Measurements from ENCODE around the gene CDCA7.
"Not testable (repeated sequence)": the region's sequence is repeated elsewhere in the genome, so short reads cannot be mapped to it uniquely, and the experiment has no call there.

Gene CDCA7

DNA sequence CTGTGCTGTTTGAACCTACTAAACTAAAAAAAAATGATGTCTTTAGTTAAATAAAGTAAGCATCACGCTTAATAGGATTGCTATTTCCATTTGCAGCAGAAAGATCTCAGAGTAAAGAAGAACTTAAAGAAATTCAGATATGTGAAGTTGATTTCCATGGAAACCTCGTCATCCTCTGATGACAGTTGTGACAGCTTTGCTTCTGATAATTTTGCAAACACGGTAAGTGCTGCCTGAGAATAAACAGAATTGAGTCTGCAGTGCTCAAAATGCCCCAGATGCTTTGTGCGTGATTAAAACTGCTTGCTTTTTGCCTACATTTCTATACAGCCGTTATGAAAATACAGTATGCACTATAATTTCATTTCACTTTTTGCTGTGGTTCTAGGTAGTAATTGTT, 3.9 kb downstream of the CDCA7 start:
- no peak for DNase-seq (ENCODE audit: low read depth, low spot score)

DNA sequence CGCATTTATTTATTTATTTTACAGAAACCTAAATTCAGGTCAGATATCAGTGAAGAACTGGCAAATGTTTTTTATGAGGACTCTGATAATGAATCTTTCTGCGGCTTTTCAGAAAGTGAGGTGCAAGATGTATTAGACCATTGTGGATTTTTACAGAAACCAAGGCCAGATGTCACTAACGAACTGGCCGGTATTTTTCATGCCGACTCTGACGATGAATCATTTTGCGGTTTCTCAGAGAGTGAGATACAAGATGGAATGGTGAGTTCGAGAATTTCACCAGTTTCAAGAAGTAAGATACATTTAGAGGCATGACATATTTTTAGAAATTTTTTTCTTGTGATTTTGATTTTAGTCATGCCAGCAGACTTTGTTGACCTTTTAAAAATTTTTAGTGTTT, 4.6 kb downstream of the CDCA7 start:
- DNase-seq (ENCODE audit: low read depth, low spot score) = no peak

DNA sequence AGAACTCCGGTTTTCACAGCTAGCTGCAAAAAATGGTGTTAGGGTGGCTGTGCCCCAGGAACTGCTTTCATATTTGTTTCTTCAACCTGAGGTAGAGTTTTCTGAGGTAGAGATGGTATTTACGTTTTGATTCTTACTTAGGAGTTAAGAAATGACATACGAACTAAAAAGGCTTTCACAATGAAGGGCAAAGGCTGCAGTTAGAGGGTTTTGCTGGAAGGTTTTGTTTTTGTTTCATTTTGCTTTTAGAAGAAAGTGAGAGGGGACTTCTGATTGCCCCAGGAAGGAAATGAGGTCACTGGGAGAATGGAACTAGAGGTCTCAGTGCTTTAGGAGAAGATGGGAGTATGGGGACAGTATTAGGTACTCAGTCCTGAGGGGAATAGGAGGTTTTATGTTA, 15.5 kb downstream of the CDCA7 start:
- no peak for DNase-seq (ENCODE audit: low read depth, low spot score)

GRCh38 chr2:173371023-173371422, 16.4 kb downstream of the CDCA7 start:
- no peak for DNase-seq (ENCODE audit: low read depth, low spot score)

DNA sequence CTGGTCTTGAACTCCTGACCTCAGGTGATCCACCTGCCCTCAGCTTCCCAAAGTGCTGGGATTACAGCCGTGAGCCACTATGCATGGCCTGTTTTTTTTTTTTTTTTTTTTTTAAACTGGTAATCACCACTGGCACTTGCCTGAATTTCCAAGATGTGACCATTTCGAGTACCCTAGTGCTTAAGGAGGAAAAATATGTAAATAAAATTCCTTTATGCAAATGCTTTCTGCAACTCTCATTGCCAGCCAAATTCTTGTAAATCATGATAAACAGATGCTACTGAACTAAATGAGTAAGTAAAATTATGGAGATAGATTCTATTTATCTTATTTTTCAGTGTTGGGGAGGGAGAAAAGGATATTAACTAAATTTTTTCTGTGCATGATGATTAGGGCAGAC, 18.6 kb downstream of the CDCA7 start:
- no peak for DNase-seq (ENCODE audit: low read depth, low spot score)

DNA sequence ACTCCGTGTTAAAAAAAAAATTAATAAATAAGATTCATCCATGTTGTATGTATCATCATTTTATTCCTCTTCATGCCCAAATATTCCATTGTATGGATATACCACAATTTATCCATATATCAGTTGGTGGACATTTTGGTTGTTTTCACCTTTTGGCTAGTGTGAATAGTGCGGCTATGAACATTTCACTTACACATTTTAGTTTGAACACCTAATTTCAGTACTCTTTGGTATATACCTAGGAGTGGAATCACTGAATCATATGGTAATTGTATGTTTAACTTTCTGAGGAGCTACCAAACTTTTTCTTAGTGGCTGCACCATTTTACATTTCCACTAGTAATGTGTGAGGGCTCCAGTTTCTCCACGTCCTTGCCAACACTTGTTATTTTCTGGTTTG, 20.0 kb downstream of the CDCA7 start:
- DNase-seq (ENCODE audit: low read depth, low spot score) = no peak

DNA sequence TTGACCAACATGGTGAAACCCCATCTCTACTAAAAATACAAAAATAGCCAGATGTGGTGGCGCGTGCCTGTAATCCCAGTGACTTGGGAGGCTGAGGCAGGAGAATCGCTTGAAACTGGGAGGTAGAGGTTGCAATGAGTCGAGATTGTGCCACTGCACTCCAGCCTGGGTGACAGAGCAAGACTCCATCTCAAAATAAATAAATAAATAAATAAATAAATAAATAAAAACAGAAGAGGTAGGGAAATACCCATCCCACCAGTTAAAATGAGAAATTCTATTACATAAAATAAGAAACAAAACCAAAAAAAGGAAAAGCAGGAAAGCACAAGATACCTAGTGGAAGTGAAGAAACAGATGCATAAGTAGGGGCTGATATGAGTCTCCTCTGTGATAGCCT, 30.9 kb downstream of the CDCA7 start:
- not testable (repeated sequence) for DNase-seq (ENCODE audit: low read depth, low spot score)

DNA sequence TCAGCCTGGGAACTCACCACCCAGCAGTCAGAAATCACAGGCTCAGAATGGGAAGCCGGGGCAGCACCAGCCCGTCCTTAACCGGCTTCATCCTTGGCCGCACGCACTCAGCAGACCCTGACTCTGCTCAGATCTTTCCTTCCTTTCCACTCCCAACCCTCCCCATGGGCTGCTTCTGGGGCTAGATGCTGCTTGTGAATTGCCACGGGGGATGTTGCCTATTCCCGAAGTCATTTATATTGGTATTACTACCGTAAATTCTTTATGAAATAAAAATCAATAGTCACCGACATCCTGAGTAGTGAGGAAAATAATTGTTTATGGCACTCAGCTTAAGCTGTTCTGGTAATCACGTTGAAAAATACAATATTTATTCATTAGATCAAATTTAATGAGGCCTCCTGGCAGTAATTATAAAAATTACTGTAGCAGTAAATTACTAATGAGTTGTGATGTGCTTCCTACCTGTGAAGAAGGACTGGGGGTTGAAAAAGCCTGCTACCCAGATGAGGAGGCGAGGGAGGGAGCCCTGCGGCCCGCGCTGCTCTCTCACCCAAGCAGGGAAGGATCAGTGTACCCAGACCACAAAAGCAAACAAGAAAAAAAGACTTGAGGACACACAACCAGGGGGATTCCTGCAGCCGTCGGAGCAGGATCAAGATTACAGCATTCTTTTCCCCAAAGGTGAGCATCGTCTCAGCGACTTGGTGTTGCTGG, 31.5 kb downstream of the CDCA7 start:
- no peak for DNase-seq (ENCODE audit: low read depth, low spot score)

DNA sequence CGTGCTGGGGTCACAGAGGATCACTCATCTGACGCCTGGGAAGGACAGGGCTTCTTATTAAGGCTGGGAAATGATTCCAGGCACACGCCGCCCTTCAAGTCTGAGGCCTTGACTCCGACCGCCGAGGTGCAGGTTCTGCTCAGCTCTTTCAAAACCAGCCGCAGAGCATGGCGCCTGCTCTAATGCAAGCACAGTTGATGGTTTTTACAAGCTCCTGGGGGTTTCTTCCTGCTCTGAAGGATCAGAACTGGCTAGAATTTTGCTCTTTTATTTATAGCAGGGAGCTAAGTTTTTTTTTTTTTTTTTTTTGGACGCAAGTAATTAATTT, 32.0 kb downstream of the CDCA7 start:
- no peak for DNase-seq (ENCODE audit: low read depth, low spot score)

DNA sequence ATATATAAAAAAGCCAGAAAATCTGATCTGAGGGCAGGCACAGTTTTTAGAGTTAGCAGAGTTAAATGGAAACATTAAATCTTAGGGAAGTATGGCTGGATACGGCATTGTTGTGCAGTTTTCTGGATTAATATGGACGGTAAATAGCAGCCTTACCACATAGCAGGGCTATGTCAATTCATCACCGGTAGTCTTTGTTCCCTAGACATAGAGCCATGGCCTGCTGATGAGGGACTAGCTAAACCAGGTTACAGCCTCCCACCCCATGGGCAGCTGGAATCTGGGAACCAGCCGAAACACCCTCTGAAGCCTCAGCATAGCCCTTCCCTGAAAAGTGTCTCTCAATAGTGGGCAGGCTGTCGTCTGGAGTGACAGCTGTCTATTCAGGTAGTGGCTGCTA, 32.4 kb downstream of the CDCA7 start:
- DNase-seq (ENCODE audit: low read depth, low spot score) = no peak

- DNase-seq (ENCODE audit: low read depth, low spot score) = no peak
Measured at GRCh38 chr2:173387660-173388059, 33.0 kb downstream of the CDCA7 start.

DNA sequence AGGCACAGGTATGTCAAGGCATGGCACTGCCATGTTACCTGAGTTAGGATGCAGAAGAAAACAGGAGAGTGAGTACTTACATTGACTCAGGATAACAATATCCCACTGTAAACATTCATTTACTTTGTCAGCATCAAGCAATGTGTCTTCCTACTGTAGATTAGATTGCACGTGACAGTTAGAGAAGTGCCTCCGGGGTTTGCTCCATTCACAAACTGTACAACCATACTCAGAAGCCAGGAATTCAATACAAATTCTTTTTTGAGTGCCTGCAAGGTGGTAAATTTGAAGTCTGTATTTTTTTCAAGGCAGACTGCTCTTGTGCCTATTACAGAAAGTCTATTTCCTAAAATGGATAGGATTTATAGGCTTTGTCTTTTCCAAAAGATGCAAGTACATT, 34.1 kb downstream of the CDCA7 start:
- no peak for DNase-seq (ENCODE audit: low read depth, low spot score)

GRCh38 chr2:173390036-173390435, 35.4 kb downstream of the CDCA7 start:
- no peak for DNase-seq (ENCODE audit: low read depth, low spot score)

DNA sequence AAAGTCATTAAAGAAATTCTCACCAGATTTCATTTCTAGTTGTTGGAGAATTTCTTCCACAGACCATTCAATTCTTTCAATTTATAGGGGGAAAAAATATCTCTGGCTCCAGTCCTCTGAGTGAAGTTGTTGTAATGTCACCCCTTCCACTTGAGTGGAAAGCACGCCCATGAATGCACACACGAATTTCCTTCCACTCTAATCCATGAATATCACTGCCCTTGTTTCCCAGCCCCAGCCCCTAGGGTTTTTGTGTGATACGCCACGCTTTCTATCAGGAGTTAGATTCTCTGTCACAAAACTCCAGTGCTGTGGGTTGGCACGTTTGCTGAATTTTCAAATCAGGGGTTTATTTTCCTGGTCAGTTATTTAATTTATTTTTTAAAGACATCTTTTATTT, 38.1 kb downstream of the CDCA7 start:
- no peak for DNase-seq (ENCODE audit: low read depth, low spot score)

GRCh38 chr2:173393186-173393585, 38.5 kb downstream of the CDCA7 start:
- no peak for DNase-seq (ENCODE audit: low read depth, low spot score)

GRCh38 chr2:173393636-173394035, 39.0 kb downstream of the CDCA7 start:
- no peak for DNase-seq (ENCODE audit: low read depth, low spot score)

GRCh38 chr2:173394091-173394974, 39.7 kb downstream of the CDCA7 start:
- no peak for DNase-seq (ENCODE audit: low read depth, low spot score)

DNA sequence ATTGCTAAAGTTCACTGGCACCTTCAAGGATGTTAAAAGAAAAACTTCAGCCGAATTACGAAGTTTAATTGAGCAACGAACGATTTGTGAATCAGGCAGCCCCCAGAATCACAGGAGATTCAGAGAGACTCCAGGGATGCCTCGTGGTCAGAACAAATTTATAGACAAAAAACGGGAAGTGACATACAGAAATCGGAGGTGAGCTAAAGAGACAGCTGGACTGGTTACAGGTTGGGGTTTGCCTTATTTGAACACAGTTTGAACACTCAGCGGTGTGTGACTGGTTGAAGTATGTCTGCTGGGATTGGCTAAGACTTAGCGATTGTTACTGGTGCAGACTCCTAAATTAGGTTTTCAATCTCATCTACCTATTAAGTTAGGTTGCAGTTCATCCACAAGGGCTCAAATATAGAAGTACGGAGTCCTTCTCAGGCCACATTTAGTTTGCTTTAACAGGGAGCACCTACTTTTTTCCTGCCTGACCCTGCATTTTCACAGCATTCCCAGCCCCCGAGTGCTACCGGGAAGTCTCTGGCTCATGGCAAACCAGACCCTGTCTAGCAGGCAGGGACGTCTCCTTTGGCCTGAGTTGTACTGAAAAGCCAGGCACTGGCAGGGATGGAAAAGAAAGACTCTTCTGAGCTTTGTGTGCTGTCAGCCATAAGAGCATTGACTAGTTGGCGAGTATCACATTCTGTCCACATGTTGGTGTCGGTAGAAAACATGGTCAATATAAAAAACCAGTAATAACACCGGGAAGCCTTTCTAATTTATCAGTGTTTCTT, 41.1 kb downstream of the CDCA7 start:
- no peak for DNase-seq (ENCODE audit: low read depth, low spot score)

DNA sequence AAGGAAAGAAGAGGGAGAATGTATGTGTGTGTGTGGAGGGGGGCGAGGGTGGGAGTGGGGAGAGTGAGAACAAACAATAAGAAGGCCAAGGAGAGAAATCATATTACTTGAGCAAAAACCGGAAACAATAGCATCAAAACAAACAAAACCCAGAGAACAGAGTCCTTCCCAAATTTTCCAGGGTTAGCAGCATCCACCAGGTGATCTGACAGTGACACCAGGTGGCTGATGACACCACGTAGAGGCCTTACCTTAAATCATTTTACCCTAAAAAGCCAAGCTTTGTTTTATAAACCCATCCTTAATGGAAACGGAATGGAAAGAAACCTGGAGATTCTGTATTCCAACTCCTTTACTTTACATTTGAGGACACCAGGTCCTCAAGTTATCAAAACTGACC, 42.9 kb downstream of the CDCA7 start:
- no peak for DNase-seq (ENCODE audit: low read depth, low spot score)

DNA sequence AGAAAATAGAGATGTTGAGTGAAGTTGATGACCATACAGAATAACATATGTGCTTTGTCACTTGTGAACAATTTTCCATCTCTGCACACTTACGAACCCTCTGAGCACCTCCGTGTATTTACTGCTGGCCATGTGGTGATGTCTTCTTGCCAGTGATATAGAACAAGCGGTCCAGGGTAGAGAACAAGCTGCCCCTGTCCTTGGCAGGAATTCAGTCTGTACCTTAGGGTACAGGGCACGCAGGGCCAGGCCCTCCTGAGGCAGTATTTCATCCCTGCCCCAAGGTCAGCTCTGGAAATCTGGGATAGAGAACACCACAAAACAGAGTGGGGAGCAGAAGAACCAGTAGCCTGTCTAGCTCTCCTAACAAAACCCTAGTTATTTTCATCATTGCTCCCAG, 44.6 kb downstream of the CDCA7 start:
- no peak for DNase-seq (ENCODE audit: low read depth, low spot score)

DNA sequence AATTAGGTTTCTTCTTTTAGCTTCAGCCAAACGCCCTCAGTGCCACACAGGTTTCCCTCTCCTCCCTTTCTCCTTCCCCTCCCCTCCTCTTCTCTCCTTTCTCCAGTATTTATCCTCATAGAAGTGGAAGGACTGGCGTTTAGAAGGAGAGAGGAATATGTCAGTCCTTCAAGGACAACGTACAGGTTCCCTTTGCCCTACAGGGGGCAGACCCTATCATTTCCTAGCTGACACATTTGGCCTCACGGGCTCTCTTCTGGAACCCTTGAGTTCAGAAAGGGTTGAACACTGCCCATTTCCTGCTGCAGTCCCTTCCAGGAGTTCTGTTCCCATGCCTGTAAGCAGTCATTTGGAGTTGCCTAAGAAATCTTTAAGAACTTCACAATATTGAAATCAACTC, 46.1 kb downstream of the CDCA7 start:
- DNase-seq (ENCODE audit: low read depth, low spot score) = no peak

DNA sequence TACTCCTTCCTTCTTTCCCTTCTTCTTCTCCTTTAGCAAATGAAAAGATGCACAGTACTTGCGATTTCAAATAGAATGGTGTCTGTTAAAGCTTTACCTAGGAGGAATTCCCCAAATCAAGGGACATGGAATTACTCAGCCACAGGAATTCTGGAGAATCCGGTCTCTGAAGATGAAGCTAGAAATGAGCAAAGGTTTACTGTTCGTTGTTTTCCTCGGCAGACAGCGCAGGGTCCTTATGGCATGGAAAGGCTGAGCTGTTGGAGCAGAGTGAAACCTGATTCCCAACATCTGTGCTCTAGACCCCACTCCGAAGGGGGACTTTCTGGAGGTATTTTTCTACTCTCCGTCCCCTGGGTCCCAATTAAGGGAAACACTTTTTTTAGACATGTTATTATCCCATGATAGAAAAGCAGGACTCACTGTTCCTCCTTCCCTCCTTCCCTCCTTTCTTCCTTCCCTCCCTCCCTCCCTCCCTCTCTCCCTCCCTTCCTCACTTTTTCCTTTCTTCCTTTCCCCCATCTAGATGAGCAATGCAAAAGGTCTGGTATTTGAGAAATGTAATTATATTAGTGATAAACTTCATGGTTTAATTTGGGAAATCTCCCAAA, 47.1 kb downstream of the CDCA7 start:
- DNase-seq (ENCODE audit: low read depth, low spot score) = no peak
